T-helper 9 cell (primary cell): ENCODE data around the gene METTL18.
"Not testable (repeated sequence)": the region's sequence is repeated elsewhere in the genome, so short reads cannot be mapped to it uniquely, and the experiment has no call there.

Experiments used
- DNase-seq: peaks from one replicate; pipeline ENCODE4 v3.0.0-alpha.2; 2020
- total RNA-seq, 2 donors: gene quantifications; one replicate each; lab custom pipeline; 2026; lab: John Stamatoyannopoulos, UW

Gene METTL18
- total RNA-seq = 4.8 to 23.5 reads per million in 2 donors

DNA sequence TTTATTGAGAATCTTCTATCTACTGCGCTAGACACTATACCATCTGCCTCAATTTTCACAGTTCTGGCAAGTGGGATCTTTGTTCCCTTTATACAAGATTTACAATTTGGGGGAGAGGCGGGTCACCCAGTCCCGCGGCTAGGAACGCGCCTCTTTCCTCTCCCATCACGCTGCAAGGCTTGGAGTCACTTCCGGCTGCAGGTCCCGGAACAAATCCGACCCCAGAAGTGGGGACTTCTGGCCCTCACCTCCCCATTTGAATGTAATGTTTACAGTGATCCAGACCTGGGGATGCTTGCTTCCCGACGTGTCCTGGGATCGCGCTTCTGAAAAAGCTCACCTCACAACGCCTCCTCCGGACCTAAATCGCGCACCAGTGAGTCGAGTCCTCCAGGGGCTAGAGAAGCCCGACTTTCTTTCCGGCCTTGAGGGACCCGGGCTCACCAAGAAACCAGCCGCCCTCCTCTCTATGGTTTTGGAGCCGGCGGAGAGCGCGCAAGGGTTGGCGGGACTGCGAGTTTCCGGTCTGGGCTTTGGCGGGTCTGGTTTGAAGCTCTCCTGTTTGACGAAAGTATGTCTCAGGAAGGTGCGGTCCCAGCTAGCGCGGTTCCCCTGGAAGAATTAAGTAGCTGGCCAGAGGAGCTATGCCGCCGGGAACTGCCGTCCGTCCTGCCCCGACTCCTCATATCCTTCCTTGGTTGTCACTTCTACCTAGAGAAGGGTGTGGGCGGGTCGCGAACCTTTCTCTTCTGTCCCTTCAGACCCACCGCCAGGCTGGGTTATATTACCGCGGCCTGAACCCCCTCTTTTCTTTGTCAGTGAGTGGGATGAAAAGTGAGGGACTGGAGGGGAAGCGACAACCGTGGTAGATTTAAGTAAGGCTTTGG is at the start of gene METTL18:
METTL18 (minus strand) TSS at position 378 of the 887 bp plus-strand sequence. CDS start 1,212 bp downstream, outside the sequence.
- peak; percentile 80 for DNase-seq

DNA sequence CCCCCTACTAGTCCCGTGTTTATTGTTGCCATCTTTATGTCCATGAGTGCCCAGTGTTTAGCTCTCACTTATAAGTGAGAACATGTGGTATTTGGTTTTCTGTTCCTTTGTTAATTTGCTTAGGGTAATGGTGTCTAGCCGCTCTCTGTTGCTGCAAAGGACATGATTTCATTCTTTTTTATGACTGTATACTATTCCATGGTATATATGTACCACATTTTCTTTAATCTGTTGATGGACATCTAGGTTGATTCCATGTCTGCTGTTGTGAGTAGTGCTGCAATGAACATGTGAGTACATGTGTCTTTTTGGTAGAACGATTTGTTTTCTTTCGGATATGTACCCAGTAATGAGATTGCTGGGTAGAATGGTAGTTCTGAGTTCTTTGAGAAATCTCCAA is 44.2 kb upstream of the METTL18 start:
- no peak for DNase-seq

DNA sequence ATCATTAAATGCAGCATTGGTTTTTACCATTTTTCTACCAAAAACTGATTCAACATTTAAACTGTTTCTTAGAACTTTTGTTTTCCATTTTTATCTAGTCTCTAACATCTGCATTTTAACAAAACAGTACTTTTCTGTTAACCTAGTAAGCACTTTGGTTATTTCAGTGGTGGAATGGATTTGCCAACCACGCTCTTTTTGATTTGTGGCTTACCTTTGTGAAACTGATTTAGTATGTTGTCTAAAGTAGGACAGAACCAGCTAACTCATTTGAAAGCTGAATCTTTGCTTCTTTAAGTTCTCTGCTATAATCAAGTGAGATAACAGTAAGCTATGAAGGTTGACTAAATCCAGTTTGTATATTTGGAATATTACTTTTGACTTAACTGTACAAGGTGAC is 41.5 kb upstream of the METTL18 start:
- DNase-seq = no peak

DNA sequence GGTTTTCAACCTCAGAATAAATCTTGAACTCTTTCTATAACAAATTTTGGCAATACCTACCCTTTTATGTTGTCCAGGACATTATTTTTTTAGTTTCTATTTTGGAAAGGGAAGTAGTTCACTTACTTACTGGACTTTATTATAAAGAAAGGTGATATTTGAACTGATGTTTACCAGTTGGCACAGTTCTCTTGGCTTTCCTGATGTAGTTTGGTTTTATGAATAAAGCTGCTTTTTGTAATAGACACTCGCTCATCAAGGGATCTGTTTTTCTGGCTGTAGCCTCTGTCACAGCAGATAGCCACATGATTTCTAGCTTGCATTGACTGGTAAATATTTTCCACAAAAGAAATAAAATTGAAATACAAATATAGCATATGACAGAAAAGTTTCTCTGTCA is 40.9 kb upstream of the METTL18 start:
- DNase-seq = no peak

DNA sequence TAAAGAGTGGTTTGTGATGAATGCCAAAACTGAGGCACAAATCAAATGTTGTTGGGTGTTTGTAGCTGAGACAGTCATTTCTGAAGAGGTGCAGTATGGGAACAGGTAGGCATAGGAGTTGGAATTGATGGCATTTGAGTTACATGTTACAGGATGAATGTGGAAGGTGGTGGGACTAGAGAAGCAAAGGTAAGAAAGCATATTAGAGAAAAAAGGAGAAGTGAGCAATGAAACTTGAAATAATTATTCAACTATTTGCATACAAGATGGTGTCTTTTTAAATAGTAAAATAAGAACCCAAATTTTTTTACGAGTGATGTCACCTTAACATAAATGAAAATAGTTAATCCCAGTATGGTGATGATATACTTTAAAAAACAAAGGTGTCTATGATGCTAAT is 40.2 kb upstream of the METTL18 start:
- no peak for DNase-seq

DNA sequence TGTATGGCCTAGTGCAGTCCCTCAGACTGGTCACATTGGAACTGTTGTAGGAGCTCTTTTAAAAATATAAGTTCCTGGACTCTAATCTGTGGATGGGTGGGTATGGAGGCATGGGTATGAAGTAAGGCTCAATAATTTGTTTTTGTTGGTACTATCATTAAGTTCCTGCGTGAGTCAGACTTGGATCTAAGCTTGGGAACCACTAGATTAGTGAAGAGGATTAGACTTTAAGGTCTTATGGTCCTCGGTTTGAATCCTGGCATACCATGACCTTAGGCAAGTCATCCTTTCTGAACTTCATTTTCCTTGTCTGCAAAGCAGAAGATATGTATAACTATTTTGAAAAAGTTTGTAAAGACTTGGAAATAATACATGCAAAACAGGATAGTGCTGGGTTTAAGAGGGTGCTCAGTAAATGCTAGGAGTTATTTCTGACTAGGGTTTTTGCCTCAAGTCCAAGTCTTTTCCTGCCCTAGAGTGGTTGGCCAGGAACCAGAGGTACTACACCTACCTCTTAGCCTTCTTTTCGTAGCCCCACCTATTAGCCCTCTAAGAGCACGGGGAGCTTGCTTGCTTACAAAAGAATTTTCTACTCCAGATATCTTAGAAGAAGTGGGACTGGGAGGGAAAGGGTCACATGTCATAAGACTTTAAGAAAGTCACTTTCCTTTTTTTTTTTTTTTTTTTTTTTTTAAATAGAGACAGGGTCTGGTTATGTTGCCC is 38.6 kb upstream of the METTL18 start:
- no peak for DNase-seq

DNA sequence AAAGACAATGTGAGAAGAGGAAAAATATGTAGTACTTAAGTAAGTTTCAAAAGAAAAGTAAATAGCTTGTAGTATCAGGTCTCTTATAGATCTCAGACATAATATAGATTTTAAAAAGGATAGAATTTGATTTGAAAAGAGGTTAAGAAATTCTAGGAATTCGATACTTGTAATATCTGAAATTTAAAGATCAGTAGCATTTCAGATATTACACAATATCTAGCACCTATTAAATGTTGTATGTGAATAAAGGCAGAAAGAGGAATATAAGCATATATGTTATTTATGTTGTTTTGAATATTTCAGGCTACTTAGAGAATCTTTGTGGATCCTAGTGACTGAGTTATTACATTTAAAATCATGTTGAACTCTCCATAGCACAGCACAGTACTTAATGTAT is 35.0 kb upstream of the METTL18 start:
- DNase-seq = no peak

DNA sequence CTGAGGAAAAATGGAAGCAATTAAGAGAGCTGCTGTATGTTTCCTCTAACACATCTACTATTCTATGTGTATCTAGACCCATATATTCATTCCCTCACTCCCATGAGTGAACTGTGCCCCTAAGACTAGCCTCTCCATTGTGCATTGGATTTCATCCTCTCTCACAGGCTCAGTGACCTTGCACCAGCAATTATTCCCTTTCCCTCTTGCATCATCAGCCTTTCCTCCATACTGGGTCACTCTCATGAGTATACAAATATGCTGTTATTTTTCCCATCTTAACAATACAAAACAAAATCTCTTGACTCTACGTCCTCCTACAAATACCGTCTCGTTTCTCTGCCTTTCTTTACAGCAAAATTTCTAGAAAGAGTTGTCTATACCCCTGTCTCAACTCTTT is 29.4 kb upstream of the METTL18 start:
- no peak for DNase-seq

DNA sequence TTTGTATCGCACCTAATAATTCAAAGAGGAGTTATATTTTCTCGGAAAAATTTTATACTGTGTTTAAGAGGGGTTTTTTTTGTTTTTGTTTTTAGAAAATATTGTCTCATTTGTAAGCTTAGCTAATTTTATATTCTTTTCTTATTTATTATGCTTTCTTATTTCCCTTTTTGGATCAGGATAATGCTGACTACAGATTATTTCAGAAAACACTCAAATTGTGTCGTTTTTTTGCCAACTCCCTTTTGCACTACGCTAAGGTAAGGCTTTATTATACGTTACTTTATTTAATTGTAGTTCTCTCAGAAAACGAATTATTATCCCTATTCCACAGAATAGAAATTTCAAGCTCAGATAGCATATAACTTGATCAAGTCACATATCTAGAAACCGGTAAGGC is 26.8 kb upstream of the METTL18 start:
- no peak for DNase-seq

DNA sequence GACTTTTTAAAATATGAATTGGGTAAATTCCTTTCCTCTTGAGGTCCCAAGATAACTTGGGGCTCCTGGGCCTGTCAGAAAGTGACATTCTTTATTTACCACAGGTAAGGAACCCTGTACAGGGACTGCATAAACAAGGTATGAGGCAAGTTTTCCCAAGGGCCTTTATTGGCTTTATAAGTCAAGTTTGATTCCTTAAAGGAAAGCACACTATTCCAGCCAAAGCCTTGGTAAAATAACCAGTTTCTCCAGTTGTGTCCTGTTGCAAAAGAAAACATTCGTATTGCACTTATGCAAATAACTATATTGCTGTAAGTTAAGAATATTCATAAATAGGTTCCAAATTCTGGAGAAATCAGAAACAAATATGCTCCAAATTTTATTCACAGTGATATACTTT is 21.9 kb upstream of the METTL18 start:
- no peak for DNase-seq

DNA sequence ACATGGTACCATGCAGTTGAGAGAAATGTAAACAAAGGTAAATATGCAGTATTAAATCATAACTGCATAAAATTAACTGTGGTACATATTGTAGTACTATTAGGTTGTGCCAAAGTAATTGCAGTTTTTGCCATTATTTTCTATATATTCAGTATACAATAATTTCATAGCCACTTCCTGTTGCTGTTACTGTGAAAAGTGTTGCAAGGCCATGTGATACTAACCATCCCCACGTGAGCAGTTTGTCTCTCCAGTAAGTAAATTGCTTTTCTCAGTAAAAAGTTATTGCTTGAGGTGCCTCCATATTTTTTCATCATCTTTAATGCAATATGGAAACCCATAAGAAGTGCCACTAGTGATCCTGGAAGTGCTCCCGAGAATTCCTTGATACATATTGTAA is 19.6 kb upstream of the METTL18 start:
- DNase-seq = no peak

DNA sequence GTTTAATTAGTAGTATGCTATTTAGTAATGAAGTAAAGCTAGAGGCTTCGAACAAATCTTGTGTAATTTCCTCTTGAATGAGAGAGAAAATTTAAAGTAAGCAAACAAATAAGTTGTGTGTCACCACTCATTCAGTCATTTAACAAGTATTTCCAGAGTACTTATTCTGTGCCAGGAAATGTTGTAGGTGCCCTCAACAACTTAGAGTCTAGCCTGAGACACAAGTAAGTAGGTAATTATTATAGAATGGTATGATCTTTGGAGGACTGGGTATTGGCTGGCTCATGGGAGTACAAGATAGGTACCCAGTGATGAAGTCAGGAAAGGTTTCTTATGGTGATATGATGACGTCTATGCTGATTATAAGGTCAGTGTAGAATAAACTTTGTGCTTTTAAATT is 17.4 kb upstream of the METTL18 start:
- no peak for DNase-seq

DNA sequence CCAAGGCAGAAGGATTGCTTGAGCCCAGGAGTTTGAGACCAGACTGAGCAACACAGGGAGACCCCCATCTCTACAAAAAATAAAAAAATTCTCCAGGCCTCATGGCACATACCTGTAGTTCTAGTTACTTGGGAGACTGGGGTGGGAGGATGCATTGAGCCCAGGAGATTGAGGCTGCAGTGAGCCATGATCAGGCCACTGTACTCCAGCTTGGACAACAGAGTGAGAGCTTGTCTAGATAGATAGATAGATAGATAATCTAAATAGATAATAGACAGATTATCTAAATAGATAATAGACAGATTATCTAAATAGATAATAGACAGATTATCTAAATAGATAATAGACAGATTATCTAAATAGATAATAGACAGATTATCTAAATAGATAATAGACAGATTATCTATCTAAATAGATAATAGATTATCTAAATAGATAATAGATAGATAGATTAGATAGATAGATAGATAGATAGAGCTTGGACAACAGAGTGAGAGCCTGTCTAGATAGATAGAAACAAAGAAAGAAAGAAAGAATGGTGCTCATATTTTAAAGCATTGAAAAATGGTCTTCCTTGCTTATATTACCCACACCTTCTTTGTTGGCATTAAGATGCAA is 16.8 kb upstream of the METTL18 start:
- DNase-seq = not testable (repeated sequence)

DNA sequence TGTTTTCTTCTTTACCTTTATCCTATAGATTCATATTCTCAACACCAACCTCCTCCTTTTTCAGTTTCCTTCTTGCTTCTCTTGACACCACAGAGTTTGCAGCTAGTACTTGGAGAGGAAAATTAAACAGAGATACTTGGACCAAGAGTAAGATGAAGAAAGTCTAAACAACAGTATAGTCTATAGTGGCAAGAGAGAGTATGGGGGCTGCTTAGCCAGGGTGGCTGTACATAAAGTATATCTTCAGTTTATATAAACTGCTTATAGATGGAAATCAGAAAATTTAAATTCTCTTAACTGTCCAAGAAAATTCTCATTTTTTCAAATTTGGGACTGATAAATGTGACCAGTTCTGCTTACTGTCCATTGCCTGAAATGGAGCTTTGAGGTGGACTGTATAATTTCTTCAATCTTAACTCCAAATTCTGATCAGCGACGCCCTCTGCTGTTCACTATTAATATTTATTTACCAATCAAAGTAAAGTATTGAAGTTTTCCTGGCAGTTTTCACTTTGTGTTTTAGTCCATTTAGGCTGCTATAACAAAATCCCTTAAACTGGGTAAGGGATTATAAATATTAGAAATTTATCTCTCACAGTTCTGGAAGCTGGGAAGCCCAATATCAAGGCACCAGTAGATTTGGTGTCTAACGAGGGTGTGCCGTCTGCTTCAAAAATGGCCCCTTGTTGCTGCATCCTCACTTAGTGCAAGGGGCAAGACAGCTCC is 14.8 kb upstream of the METTL18 start:
- peak; percentile 6 for DNase-seq

DNA sequence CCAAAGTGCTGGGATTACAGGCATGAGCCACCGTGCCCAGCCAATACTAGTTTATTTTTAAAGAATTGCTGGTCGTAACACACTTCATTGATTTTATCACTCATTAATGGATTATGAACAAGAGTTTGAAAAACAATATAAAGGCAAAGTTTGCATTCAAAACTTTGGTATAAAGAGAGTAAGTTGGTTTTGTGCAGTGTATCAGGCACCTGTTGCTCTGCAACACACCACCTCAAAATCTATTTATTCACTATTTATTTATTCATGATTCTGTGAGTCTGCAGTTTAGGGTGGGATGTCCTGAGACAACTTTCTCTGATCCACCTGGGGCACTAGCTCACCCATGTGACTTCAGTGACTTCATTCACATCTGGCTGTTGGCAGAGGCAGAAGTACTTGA is 10.2 kb upstream of the METTL18 start:
- DNase-seq = no peak

DNA sequence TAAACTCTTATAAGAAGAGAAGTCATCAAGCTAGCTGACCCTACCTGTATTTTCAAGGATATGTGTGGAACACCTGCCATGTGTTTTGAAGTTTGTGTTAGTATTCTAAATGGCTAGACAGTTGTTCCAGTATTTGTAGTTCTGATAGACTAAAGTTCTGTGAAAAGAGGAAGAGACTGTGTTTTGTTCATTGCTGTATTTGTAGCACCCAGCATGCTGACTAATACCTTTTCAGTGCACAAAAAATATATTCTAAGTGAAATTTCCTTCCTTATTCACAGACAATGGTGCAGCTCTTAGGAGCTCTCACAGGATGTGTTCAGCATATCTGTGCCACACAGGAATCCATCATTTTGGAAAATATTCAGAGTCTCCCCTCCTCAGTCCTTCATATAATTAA is 8.2 kb upstream of the METTL18 start:
- no peak for DNase-seq

DNA sequence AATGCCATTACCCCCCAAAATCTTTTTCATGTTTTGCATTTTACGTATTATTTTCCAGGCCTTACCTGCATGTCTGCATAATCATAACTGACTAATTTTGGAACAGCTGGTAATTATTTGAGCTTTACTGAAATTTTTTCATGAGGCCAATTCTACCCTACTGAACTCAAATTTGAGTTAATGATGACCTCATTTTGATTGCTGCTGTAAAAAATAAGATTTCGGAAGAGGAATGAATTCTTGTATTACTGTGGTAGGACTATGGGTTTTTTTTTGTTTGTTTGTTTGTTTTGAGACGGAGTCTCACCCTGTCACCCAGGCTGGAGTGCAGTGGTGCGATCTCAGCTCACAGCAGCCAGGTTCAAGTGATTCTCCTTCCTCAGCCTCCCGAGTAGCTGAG is 2.6 kb upstream of the METTL18 start:
- DNase-seq = no peak

DNA sequence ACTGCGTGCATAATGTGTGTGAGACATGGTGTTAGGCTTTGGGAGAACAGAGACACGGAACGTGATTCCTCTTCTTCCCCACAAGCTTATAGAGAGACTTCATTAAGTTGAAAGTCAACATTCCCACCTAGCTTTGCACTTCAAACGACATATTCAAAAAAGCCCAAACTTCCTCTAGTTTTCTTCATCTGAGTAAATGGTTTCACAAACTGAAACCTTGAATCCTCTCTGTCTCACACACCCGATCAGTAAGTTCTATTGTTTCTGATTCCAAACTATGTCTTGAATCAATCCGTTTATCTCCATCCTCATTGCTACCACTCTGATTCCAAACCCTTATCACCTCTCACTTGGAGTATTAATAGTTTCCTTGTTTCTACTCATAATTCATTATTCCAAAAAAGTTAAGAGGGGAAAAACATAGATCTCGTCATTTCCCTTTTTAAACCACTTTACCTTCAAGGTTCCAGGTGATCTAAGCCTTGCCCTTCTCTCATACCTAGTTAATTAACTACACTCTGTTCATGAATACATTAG is 1.6 kb upstream of the METTL18 start:
- DNase-seq = no peak

DNA sequence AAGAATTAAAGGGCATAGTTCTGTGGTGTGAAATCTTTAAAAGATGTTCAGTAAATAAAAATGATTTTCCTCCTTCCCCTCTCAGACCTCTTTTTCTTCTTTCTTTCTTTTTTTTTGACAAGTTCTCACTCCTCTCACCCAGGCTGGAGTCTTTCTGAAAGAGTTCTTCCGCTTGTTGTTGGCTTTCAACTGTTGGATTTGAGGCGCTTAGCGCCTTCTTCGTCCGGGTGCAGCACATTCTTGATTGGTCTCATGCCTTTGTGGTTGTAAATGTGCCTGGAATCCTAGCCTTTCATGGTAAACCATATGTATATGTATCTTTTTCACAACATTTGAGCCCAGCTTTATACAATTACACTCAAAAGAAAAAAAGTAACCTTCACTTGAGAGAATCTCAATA is 980 bp upstream of the METTL18 start:
- DNase-seq = no peak

DNA sequence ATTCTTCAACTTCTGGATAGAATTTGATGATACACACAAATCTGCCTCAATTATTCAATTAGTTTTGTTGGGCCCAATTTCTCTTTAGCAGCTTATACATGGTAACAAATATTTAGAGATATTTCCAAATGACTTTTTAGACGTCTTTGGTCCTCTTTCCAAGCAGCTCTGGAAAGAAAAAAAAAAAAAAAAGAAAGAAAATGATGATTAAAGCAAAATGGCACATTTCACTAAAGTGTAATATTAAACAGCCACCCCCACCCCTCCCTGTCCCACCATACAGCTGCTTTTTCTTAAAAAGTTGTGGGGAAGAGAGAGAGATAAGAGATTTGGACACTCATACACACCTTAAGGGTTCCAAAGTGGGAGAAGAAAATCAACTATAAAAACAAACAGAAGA is 977 bp downstream of the METTL18 start:
- no peak for DNase-seq

DNA sequence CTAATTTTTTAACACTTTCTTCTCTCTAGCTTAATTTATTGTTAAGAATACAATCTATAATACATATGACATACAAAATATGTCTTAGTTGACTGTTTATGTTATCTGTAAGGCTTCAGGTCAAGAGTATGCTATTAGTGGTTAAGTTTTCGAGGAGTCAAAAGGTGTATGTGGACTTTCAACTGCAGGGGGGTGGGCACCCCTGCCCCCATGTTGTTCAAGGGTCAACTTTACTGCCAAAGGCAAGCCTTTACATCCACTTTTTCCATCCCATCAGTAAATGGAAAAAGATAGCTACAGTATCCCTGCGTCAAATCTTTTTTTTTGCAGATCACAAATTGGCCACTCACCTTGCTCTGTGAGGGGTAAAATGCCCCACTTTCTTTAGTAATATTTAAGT is 6.3 kb downstream of the METTL18 start:
- no peak for DNase-seq

DNA sequence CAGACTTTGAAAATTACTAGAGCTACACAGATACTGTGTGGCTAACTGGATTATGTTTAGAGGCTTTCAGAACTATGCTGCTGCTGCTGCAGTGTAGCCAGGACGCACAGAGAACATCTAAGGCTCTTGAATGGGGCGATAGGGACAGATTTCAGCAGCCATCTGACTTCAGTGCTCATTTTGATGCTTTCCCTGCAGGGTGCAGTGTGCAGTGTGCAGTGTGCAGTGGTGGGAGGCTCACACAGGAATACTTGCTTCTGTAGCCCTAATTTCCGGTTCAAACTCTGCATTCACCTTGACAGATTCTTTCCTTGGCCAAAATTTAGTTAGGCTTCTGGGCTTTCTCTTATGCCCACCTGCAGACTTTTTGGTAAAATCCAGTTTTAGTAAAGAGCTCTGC is 7.7 kb downstream of the METTL18 start:
- no peak for DNase-seq

DNA sequence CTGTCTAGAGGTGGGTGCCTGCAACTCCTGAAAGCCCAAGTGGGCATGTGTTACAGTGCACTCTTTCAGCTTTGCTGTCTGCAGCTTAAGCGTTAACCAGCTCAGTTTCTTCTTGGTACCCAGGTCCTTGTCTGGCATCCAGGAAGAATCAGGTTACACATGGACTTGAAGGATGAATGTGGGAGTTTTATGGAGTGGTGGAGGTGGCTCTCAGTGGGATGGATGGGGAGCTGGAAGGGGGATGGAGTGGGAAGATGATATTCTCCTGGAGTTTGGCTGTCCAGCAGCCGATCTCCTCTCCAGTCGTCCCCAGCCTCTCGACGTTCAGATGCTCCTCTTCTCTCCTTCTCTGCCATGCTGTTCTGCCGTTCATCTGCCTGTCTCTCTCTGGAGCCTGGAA is 9.4 kb downstream of the METTL18 start:
- no peak for DNase-seq
